Endothelial cell of umbilical vein (primary cell): ENCODE measurements around the gene MED16. TPM values are rescaled to one million over a fixed set of nuclear protein-coding genes. Genes with fewer than 3 reads are reported as not detected.

Experiments used
- BruUV-seq: library from RNA; stranded (reverse); fragments of 400-500 nt; replicated peaks from 2 replicates; lab custom pipeline; 2021; lab: Mats Ljungman, UMichigan
- CTCF ChIA-PET: fragments of 300-600, 350-600 bp; sonication (Branson Sonifier 250); formaldehyde crosslinking; loops from one replicate; lab custom pipeline; 2021; ENCODE audit warnings: antibody characterized with exemption, inconsistent platforms; lab: Charles Lee
- POLR2A ChIA-PET: fragments of 300-600, 350-600 bp; sonication (Branson Sonifier 250); formaldehyde crosslinking; loops from one replicate; lab custom pipeline; 2021; ENCODE audit warnings: antibody characterized with exemption, inconsistent platforms; lab: Charles Lee
- DNase-seq: peaks from one replicate; pipeline ENCODE4 v3.0.0-alpha.2; 2011; ENCODE audit warnings: low read depth, low spot score
- FAIRE-seq: peaks from 2 replicates; lab custom pipeline; 2011; peaks lifted over from hg19 to GRCh38; lab: Jason Lieb, UNC
- H2AFZ ChIP-seq: 2 replicates; pipeline ENCODE4 v1.6.0; 2012; ENCODE audit warnings: low read depth, low read length, control low read depth, inconsistent platforms
- H3K27ac ChIP-seq: 2 replicates; pipeline ENCODE4 v1.5.1; 2011; ENCODE audit warnings: low read depth, mild to moderate bottlenecking, control low read depth, low read length, moderate library complexity; ENCODE audit not compliant: insufficient read depth
- H3K27me3 ChIP-seq, 2 experiments: 2 replicates each; pipeline versions ENCODE4 v1.6.0 to v1.6.1; 2011; ENCODE audit warnings: low read length in 2 of 2, mixed read lengths in 1 of 2; ENCODE audit not compliant: control insufficient read depth in 2 of 2, insufficient read depth in 2 of 2
- H3K36me3 ChIP-seq, 2 experiments: 2 replicates in 1 of 2; 3 replicates in 1 of 2; pipeline ENCODE4 v1.5.1; 2011; ENCODE audit warnings: low read length in 2 of 2, mild to moderate bottlenecking in 1 of 2, moderate library complexity in 1 of 2; ENCODE audit not compliant: control insufficient read depth in 2 of 2, insufficient read depth in 2 of 2; ENCODE audit errors: extremely low read depth in 1 of 2
- H3K4me1 ChIP-seq: 3 replicates; pipeline ENCODE4 v1.5.1; 2011; ENCODE audit warnings: mild to moderate bottlenecking, low read length; ENCODE audit not compliant: control insufficient read depth, insufficient read depth; ENCODE audit errors: extremely low read depth
- H3K4me2 ChIP-seq: 2 replicates; pipeline ENCODE4 v1.6.1; 2011; ENCODE audit warnings: low read length, control low read depth, mixed read lengths; ENCODE audit not compliant: insufficient read depth
- H3K4me3 ChIP-seq, 3 experiments: fragments of 200-600 bp in 1 of 3; sonication (generic), shearing (Covaris generic) in 1 of 3; replicated peaks in 1 of 3; 2 replicates each; pipeline ENCODE4 v1.5.1; 2011 to 2016; ENCODE audit warnings: control low read depth in 3 of 3, low read length in 3 of 3, mild to moderate bottlenecking in 2 of 3, inconsistent platforms in 1 of 3, low read depth in 1 of 3, moderate library complexity in 1 of 3; ENCODE audit not compliant: insufficient read depth in 1 of 3
- H3K79me2 ChIP-seq: 2 replicates; pipeline ENCODE4 v1.6.0; 2012; ENCODE audit warnings: low read length, inconsistent platforms; ENCODE audit not compliant: control insufficient read depth, insufficient read depth
- H3K9ac ChIP-seq: replicated peaks from 2 replicates; pipeline ENCODE3; 2011; ENCODE audit warnings: low read length, control low read depth; ENCODE audit not compliant: insufficient read depth; ENCODE audit errors: extremely low read depth
- H3K9me1 ChIP-seq: replicated peaks from 3 replicates; pipeline ENCODE4 v1.6.0; 2011; ENCODE audit warnings: mild to moderate bottlenecking, low read length; ENCODE audit not compliant: control insufficient read depth, insufficient read depth; ENCODE audit errors: extremely low read depth
- H3K9me3 ChIP-seq: replicated peaks from 2 replicates; pipeline ENCODE4 v1.5.1; 2012; ENCODE audit warnings: low read length, inconsistent platforms; ENCODE audit not compliant: control insufficient read depth, insufficient read depth
- H4K20me1 ChIP-seq: replicated peaks from 2 replicates; pipeline ENCODE3; 2011; ENCODE audit warnings: mild to moderate bottlenecking, low read length; ENCODE audit not compliant: control insufficient read depth, insufficient read depth; ENCODE audit errors: extremely low read depth
- CTCF ChIP-seq, 2 donors: IDR thresholded peaks; 1 replicate in 1 of 2; 2 replicates in 1 of 2; pipeline ENCODE4 v1.5.1; 2011; ENCODE audit warnings: low read length in 2 of 2, mild to moderate bottlenecking in 2 of 2, moderate library complexity in 2 of 2, control low read depth in 1 of 2, inconsistent platforms in 1 of 2, low read depth in 1 of 2; ENCODE audit not compliant: insufficient read depth in 1 of 2; ENCODE audit errors: extremely low read depth in 1 of 2
- EZH2 ChIP-seq: IDR thresholded peaks from 2 replicates; pipeline ENCODE4 v1.6.1; 2012; ENCODE audit warnings: borderline replicate concordance, low read depth, mild to moderate bottlenecking, moderate library complexity, low read length, inconsistent platforms; ENCODE audit not compliant: severe bottlenecking
- FOS ChIP-seq: IDR thresholded peaks from 2 replicates; pipeline ENCODE4 v1.6.1; 2011; ENCODE audit warnings: mild to moderate bottlenecking, low read length, moderate library complexity, borderline replicate concordance; ENCODE audit not compliant: insufficient read depth
- GATA2 ChIP-seq: IDR thresholded peaks from 2 replicates; pipeline ENCODE4 v1.7.0; 2011; ENCODE audit warnings: low read depth, mild to moderate bottlenecking, moderate library complexity, mixed read lengths, low read length; ENCODE audit not compliant: insufficient read length, insufficient read depth
- JUN ChIP-seq: IDR thresholded peaks from 2 replicates; pipeline ENCODE4 v1.6.1; 2011; ENCODE audit warnings: borderline replicate concordance, low read depth; ENCODE audit not compliant: insufficient read length, insufficient read depth
- MAX ChIP-seq: IDR thresholded peaks from 2 replicates; pipeline ENCODE4 v1.6.1; 2011; ENCODE audit not compliant: insufficient read depth, insufficient read length
- MYC ChIP-seq: IDR thresholded peaks from one replicate; pipeline ENCODE4 v1.6.1; 2011; ENCODE audit warnings: mild to moderate bottlenecking, low read depth, low read length
- POLR2A ChIP-seq: IDR thresholded peaks from 2 replicates; pipeline ENCODE4 v1.6.1; 2012; ENCODE audit warnings: low read depth, mild to moderate bottlenecking, control low read depth, low read length
- POLR2AphosphoS5 ChIP-seq: IDR thresholded peaks from 2 replicates; pipeline ENCODE4 v1.6.1; 2012; ENCODE audit warnings: low read depth, mild to moderate bottlenecking, control low read depth, low read length, moderate library complexity; ENCODE audit not compliant: insufficient read depth
- dilution Hi-C: fragments of 300-500 bp; cut with MboI; formaldehyde crosslinking; loops from one replicate; pipeline ENCODE4 v1.15.0; 2019; ENCODE audit warnings: low sequenced_read_pairs; ENCODE audit not compliant: extremely low pct_ligation_motif_present
- intact Hi-C: fragments of 100-400 bp; cut with micrococcal nuclease; formaldehyde crosslinking; loops from one replicate; pipeline ENCODE4 v1.10.0; 2022
- polyA plus RNA-seq, 4 experiments: library from polyadenylated mRNA; depleted of rRNA in 3 of 4; stranded (reverse) in 3 of 4; unstranded in 1 of 4; fragments of >200 nt; gene quantifications; 2 replicates each; pipeline versions ENCODE4 v1.2.1 to v1.2.3, GENCODE V29; 2011 to 2012; ENCODE audit warnings: missing spikeins in 1 of 4
- total RNA-seq: library from RNA; stranded (reverse); gene quantifications from 2 replicates; pipeline ENCODE4 v1.2.3, GENCODE V29; 2021

MED16 gene
- total and polyA plus RNA-seq, 2 donors (not counting 3 experiments of a cell fraction or from before 2014, with no cell fraction given) = 63.1 to 66.5 TPM

GRCh38 chr19:916645-917322 lies 23.8 kb upstream of the MED16 start:
- Histone ChIP-seq H4K20me1 (no peaks in the 10 kb centered on the region), H3K4me2 (no peak overlapping the region), H3K27ac (no peak overlapping the region), H3K9ac (no peak overlapping the region), H3K4me1 (peaks cover 4% of the 10 kb centered on the region), H3K27me3 (peaks cover 28 to 35% of the 10 kb centered on the region in 2 experiments), H3K9me3 (no peaks in the 10 kb centered on the region), H3K9me1 (no peaks in the 10 kb centered on the region), H2AFZ (no peak overlapping the region), H3K4me3 (no peak overlapping the region), H3K36me3 (no peaks in the 10 kb centered on the region), H3K79me2 (no peaks in the 10 kb centered on the region)
- dilution Hi-C loops (no loop called here), intact Hi-C loops (no loop called here)
- DNase-seq (no peak), FAIRE-seq (no peak)
- TF ChIP-seq EZH2 = no peak
- no peak for TF ChIP-seq POLR2A
- TF ChIP-seq MYC = no peak
- TF ChIP-seq CTCF (IDR thresholded peaks at IDR 0.05; ENCODE audit: extremely low read depth in 1 of 2, insufficient read depth in 1 of 2, low read depth in 1 of 2, low read length in 2 of 2) = no peak
- TF ChIP-seq FOS = no peak
- TF ChIP-seq MAX = no peak
- no peak for TF ChIP-seq POLR2AphosphoS5
- TF ChIP-seq JUN = no peak
- no peak for TF ChIP-seq GATA2
- BruUV-seq = no TSS peak
- ChIA-PET CTCF (interaction anchor here (0.9 kb wide), 1 partner anchor 53 kb away, joined by 3 read pairs; no protein-coding TSS in a partner anchor), POLR2A (no interaction called here)
